ENCODE data around the gene GRM7.

The GRM7 gene

GRCh38 chr3:7504886-7505775 lies 644.2 kb downstream of the GRM7 start:
- no peak for DNase-seq (ENCODE audit: low read depth)

DNA sequence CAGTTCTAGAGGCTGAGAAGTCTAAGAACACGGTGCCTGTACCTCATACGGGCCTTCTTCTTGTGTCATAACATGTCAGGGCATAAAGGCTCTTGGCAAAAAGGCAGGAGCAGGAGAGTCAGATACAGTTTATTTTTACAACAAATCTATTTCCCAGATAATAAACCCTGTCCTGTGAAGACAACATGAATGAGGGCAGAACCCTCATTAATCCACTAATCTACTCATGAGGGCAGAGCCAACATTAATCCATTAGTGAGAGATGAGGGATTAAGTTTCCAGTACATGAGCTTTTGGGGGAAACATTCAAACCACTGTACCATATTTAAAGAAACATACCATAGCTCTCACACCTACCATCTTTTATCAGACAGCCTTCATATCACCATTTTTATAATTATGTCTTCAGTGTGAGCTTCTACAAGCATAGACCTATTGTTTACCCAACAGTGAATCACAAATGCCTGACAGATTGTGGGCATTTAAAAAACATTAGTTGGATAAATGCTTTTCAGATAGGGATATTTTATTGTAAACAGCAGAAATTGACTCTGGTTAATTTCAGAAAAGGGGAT lies 645.8 kb downstream of the GRM7 start:
- DNase-seq (ENCODE audit: low read depth) = no peak

- no peak for DNase-seq (ENCODE audit: low read depth)
These were observed 647.9 kb downstream of the GRM7 start for GRCh38 chr3:7508821-7509220.

- no peak for DNase-seq (ENCODE audit: low read depth)
These were observed 651.1 kb downstream of the GRM7 start for GRCh38 chr3:7512048-7512447.

DNA sequence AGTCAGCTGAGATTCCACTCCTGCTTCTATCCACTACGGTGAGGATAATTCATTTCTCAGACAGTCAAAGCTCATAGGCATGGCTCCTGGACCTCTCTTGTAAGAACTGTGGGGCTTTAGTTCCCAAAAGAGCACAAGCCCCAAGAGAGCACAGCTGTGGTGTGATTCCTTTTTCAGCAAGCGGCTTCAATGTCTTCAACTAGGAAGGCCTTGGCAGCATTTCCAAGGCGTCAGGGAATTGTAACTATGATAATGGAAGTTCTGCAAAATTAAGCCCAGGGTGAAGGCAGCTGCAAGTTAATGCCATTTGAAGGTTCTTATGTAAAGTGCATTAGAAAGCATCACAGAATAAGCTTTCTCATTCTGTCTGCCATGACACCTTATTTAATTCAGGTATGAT lies 657.1 kb downstream of the GRM7 start:
- DNase-seq (ENCODE audit: low read depth) = no peak

DNA sequence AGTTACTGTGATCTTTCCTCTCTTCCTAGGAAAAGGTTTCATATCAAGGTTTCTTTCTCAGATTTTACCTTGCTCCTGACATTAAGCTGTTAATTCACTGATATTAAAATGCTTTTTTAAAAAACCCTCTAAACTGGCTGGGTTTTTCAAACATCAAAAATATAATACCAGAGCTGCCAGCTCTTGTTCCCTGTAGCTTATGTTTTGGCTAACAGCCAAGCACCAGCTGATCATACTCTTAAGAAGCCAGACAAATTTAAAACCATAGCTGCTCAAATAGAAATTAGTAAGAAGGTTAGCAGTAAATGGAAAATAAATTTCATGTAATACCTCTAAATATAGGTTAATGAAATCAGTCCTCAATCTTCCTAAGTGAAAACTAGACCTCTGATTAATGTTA lies 657.5 kb downstream of the GRM7 start:
- no peak for DNase-seq (ENCODE audit: low read depth)

GRCh38 chr3:7520059-7520458 lies 659.1 kb downstream of the GRM7 start:
- DNase-seq (ENCODE audit: low read depth) = no peak

DNA sequence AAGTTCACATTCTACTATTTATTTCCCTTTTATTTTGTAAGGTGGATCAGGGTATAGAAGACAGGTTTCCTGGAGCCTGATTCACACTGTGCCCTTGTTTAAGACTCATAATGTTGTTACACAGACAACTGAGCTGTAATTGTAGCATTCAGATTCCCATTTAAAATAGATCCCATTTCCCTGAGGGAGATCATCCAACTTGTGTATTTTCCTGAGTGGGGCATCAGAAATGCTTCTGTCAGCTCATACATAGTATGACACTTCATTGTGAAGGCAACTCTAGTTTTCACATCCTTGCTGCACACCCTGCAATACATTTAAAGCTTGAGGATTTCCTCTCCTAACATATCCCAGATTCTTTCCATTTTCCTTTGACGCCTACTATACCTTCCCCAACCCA lies 659.7 kb downstream of the GRM7 start:
- DNase-seq (ENCODE audit: low read depth) = no peak

DNA sequence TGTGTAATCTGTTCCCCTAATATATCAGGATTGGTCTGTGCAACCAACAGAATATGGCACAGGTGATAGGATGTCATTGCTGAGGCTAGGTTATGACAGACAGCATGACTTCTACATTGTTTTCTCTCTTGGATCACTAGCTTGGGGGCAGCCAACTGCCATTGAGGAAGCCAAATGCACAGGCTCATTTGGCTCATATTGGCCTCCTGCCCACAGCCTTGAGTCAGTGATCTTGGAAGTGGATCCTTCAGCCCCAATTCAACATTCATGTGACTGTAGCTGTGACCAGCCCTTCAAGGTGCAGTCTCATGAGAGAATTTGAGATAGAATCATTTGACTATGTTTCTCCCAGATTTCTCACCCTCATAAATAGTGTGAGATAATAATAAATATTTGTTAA lies 675.6 kb downstream of the GRM7 start:
- DNase-seq (ENCODE audit: low read depth) = no peak

DNA sequence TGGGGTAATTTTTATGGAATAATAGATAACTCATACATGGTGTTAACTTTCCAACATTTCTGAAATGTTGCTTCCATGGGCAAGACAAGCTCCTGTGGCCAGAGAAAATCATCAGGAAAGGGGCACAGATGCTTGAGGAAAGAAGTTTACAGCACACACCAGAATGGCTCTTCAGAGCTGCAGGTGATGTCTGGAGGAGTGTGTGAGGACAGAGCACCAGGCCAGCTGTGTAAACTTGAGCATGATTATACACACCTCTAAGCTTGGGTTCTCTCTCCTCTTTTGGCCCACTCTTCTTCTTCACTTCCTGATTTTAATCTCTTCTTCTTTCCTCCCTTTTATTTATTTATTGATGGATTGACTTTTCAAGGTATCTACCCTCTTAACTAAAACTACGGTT lies 676.0 kb downstream of the GRM7 start:
- no peak for DNase-seq (ENCODE audit: low read depth)

GRCh38 chr3:7543294-7543880 lies 682.5 kb downstream of the GRM7 start:
- no peak for DNase-seq (ENCODE audit: low read depth)

DNA sequence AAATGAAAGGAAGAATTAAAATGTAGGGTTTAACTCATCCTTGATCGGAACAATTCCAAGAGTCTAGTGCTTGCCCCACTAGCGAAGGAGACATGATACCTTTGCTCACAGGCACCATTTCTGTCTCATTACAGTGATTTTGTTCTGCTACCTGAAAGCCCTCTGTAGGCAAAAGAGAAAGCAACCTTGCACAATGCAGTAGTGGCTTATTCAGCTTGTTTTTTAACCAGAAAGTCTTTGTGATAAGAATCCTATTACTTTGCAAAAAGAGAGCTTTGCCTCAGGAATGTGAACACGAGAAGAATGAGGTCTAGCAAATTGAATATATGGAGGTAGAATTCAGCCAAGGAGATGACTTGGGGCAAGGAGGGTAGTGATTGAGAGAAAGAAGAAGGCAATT lies 684.4 kb downstream of the GRM7 start:
- DNase-seq (ENCODE audit: low read depth) = no peak

DNA sequence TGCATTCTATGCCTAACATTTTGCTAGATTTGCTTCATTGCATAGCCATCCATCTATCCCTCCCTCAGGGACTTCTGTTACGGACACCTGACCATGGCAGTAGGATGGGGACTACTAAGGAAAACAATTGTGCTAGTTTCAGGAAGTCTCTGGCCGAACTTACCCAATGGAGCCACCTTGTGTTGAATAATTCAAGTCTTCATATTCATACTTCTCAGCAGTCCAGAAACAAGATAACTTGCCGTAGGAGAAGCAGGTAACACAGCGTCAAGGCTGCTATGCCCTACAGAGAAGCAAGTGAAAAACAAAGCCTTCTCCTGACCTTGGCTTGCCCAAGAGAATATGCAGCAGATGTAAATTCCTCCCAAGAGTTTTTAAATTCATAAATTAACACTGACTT lies 685.3 kb downstream of the GRM7 start:
- no peak for DNase-seq (ENCODE audit: low read depth)

GRCh38 chr3:7547826-7548225 lies 686.9 kb downstream of the GRM7 start:
- no peak for DNase-seq (ENCODE audit: low read depth)

- no peak for DNase-seq (ENCODE audit: low read depth)
These were observed 702.0 kb downstream of the GRM7 start for GRCh38 chr3:7562892-7563291.

DNA sequence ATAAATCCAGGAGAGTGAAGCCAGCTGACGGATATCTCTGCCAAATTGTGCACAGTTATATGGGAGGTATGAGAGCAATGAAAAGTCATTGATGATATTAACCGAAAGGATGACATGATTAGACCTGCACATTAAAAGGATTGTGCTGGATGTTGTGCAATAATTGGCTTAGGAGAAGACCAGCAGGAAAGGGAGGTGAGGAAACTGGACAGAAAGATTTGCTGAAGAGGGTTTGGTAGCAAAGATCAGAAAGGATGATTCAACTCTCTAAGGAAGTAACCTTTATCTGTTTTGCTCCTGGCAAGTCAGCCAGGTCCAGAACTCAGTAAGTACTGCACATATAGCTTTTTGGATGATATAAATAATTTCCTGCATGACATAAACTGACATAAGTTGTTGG lies 704.7 kb downstream of the GRM7 start:
- no peak for DNase-seq (ENCODE audit: low read depth)

DNA sequence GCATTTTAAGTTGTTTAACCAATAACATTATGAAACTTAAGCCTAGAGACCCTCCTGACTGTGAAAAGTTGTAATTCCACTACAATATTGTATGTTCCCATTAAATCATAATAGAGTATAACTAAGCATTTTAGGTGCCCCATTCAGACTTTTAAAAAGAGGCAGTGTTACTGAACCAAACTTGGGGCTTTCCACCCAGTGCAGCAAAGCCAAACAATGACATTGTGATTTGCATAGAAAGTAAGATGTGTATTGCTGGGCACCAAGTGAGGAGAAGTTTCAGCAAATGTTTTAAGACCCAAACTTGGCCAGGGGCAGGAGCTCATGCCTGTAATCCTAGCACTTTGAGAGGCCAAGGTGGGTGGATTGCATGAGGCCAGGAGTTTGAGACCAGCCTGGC lies 706.2 kb downstream of the GRM7 start:
- DNase-seq (ENCODE audit: low read depth) = no peak

- DNase-seq (ENCODE audit: low read depth) = no peak
These were observed 707.7 kb downstream of the GRM7 start for GRCh38 chr3:7568526-7569184.

DNA sequence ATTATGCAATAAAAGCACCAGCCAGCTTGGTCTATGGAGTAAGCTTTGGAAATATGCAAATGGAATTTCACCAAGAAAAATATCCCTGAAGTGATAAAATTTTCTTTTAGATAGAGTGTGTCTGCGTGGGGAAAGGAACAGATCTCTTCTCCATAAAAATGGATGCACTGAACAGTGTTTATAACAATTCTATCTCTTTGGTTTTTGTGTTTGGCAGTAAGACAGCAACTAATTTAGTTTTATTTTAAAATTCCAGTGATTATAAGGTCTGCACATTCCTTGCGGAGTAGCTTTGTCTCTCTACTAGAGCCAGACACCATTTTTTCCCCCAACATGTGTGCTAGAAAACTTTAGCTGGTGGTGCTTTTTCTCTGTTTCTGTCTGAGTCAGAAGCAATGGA lies 712.4 kb downstream of the GRM7 start:
- no peak for DNase-seq (ENCODE audit: low read depth)

DNA sequence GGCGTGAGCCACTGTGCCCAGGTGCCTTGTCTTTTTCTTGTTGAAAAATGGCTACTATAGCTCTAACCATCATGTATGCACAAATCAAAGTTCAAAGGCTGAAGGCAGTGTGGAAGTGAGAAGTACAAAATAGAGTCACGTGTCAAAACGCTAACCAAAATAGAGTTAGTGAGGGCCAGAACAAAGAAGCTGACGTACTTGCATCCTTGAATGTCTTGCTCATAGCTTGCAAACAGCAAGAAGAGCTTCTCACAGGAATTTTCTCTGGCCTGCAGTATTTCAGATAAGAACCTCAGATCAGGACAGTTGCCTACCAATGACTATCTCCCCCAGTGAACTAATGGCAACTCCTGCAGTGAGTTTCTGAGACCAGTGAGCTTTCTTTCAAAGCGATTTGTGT lies 713.5 kb downstream of the GRM7 start:
- DNase-seq (ENCODE audit: low read depth) = no peak

DNA sequence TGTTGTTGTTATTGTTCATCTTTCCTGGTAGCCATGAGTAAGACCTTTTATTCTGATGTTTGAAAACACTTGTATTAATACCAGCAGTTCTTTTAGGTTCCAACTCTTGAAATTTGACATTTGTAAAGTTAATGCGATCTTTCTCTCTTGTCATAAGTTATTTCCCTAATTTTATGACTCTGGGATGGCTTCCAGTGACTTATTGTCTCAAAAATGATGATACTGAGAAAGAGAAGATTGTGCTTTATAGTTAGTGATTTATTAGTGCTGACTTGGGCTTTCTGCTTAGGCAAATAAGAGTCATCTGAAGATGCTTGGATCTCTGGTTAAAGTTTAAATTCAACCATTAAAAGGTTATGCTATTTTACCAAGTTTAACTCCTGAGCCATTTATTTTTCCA lies 715.2 kb downstream of the GRM7 start:
- DNase-seq (ENCODE audit: low read depth) = no peak

- DNase-seq (ENCODE audit: low read depth) = no peak
These were observed 715.6 kb downstream of the GRM7 start for GRCh38 chr3:7576506-7576905.

GRCh38 chr3:7577513-7577912 lies 716.6 kb downstream of the GRM7 start:
- no peak for DNase-seq (ENCODE audit: low read depth)
